GM19463 (cell line): Measurements from ENCODE around the gene CASR.

ENCODE experiments used
- ATAC-seq: cut with Tn5 transposase; IDR thresholded peaks from one replicate; pipeline ENCODE4 v1.9.1; 2021; ENCODE audit warnings: mild to moderate bottlenecking, moderate library complexity; ENCODE audit not compliant: unreplicated experiment

CASR gene

DNA sequence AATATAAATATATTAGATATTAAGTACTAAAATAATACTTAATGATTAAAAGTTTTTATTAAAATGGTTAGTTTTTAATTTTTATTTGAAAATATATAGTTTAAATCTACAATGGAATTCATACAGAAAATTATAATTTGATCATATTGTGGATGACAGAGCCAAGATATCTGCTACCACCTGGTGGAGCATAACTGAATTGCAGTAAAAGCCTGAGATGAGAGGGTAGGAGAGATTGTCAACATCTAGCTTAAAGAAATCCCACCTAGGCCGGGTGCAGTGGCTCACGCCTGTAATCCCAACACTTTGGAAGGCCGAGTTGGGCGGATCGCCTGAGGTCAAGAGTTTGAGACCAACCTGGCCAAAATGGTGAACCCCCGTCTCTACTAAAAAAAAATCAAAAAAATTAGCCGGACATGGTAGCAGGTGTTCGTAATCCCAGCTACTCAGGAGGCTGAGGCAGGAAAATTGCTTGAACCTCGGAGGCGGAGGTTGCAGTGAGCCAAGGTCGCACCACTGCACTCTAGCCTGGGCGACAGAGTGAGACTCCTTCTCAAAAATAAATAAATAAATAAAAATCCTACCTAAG, 116.5 kb downstream of the CASR start:
- ATAC-seq, result no peak

DNA sequence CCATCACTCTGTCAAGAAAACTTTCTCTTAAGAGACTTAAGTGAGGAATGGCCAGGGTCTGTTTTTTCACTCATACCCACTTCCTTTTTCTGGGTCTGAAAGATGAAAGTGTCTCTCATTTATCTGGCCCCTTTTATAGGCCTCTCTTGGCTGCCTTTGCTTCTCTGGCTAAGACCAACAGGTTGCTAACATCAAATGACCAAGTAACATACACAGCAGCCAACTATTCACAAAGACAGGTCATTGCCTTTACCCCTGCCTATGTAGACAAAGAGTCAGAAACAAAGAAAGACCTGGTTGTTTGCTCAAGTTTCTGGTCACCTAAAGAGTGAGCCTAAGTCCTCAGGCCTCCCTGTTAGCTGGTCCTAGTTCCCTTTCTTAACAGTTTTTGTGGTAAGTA, 117.6 kb downstream of the CASR start:
- ATAC-seq, result peak; percentile 34

GRCh38 chr3:122305818-122306621, 122.6 kb downstream of the CASR start:
- peak; percentile 70 for ATAC-seq

DNA sequence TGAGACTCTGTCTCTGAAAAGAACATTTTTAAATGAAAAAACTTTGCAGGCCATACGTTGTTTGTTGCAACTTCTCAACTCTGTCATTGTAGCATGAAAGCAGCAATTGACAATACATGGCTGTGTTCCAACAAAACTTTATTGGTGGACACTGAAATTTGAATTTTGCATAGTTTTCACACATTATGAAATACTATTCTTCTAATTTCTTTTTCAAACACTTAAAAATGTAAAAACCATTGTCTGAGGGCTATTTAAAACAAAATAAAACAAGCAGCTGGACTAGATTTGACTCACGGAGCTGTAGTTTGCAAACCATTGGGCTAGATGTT, 123.1 kb downstream of the CASR start:
- ATAC-seq, result no peak

GRCh38 chr3:122307094-122307687, 123.7 kb downstream of the CASR start:
- ATAC-seq, result no peak

DNA sequence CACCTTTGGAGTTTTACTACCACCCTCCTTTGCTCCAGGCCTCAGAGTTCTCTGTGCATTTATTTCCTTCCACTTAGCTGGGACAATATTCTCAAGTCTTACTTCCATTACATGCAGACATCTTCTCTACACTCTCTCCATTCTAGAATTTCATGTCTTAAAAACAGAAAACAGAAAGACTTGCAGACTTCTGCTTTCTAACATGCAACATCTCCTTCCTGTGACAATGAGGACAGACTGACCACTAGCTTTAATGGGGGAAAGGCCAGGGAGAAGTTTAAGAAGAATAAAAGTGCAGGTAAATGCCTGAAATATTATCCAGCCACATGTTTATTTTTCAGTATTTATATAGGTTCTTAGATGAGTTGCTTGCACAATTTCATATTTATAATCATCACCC, 124.5 kb downstream of the CASR start:
- ATAC-seq, result no peak

- no peak for ATAC-seq
These were observed 126.9 kb downstream of the CASR start for GRCh38 chr3:122310361-122310760.

DNA sequence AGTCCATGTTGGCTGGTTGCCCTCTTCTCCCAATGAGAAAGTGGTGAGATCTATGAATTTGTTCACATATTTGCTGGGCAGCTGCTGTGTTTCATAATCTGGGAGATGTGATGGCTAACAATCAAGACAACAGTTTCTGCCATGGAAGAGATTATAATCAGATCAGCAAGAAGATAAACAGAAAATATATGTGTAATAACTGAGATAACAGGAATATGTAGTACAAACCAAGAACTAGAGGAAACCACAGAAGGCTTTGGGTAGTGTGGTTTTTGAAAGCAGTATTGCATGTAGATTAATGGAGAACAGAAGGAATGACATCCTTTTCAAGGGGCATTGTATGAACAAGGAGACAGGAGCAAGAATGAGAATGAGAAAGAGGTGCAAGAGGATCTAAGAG, 129.4 kb downstream of the CASR start:
- ATAC-seq, result no peak

GRCh38 chr3:122313281-122313680, 129.8 kb downstream of the CASR start:
- ATAC-seq, result no peak

DNA sequence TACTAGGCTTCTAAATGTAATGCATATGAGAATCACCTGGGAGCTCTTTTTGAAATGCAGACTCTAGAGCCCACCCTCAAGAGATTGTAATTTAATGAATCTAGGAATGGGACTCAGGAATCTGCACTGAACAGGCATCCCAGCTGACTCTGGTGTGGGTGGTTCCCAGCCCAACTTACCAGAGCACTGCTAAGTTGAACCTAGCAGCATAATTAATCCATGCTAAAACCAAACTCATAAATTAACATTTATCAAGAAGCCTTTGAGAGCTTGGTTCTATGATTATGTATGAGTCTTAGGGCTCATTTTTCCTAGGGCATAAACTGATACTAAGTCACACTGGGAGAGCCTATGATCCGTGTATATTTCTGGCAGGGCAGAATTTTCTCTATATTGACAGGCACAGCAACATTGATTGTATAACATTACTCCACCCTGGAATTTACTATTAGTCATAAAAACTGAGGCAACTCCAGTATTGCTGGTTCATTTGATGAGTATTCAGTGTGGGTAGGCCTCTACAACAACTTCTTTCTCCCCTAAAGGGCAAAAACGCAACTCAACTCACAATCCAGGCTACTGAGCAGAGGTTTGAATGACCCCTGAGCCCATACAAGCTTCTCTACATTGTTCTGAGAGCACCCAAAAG, 130.9 kb downstream of the CASR start:
- no peak for ATAC-seq

DNA sequence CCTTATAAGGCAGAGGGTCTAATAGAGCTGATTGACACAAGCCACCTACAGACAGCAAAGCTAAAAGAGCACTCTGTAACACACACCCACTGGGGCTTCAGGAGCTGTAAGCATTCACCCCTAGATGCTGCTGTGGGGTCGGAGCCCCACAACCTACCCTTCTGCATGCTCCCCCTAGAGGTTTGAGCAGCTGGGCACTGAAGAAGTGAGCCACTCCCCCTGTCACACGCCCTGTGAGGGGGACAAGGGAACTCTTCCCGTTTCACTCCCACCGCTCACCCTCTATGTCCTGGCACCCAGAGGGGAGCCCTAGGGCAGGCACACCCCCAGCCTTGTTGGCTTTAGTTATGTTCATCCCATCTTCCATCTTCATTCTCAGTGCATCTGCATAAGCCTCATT, 132.2 kb downstream of the CASR start:
- no peak for ATAC-seq

- ATAC-seq, result no peak
These were observed 132.9 kb downstream of the CASR start for GRCh38 chr3:122316368-122316767.

DNA sequence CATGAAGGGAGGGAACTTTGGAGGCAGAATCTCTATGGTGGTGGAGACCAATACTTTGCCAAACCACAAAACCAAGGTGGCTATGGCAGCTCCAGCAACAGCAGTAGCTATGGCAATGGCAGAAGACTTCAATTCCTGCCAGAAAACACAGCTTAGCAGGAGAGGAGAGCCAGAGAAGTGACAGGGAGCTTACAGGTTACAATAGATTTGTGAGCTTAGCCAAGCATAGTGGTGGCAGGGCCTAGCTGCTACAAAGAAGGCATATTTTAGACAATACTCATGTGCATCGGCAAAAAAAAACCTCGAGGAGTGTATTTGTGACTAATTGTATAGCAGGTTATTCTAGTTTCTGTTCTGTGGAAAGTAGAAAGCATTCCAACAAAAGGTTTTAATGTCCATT, 135.2 kb downstream of the CASR start:
- no peak for ATAC-seq

DNA sequence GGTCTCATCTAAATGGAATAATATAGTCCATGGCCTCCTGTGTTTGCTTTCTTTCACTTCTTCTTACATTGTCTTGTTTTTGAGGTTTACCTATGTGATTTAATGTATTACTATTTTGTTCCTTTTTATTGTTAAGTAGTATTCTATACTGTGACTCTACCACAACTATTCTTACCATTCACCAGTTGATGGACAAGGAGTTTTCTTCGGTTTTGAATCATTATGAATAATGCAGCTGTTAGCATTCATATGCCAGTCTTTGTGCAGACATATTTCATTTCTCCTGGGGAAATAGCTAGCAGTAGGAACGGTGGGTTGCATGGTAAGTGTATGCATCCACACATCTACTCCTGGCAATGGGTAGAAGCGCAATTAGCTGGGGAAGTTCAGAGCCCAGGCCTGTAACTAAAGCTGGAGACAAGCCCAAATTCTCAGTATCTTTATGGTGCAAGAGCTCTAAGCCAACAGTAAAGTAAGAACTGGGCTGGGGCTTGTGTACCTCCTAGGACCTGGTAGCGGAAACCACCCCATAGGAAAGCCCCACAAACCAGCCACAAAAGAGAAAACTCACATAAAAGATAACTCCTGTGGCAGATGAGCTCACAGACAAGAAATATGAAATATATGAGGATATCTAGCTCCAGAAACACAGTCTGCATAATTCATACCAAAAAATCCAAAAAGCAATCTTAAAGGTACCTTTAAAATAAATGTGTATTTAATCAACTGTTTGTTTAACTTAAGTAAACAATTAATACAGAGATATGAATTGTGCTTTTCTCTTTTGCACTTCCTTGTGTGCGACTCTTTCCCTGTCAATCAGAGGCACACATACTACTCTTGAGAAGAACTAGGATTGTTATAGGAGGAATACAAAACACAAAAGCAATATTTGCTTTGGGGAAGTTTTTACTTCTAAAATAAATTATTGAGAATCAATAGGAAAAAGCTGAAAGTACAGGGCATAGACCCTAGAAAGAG, 138.9 kb downstream of the CASR start:
- ATAC-seq, result no peak

DNA sequence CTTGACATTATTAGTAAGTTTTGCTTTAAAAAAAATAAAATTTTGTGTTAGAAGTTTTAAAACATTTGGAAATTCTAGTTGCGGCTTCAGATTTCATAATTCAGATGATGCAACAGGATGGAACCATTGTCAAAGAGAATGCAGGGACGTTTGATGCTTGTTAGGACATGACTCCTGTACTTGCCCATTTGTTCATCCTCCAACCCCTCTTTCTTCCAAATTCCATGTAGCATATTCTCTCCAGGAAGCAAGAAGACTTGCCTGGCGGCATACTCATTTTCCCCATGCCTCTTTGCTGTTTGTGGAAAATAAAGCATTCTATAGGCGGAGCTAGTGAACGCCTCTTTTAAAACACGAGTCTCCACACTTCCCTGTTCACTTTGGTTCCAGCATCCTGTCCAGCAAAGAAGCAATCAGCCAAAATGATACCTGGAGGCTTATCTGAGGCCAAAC, 141.4 kb downstream of the CASR start, which contains the start of gene CSTA:
Gene CSTA (plus strand): TSS at position 378 of the 453 bp plus-strand sequence. CDS start 45 bp downstream, at position 423.
- ATAC-seq, result no peak

DNA sequence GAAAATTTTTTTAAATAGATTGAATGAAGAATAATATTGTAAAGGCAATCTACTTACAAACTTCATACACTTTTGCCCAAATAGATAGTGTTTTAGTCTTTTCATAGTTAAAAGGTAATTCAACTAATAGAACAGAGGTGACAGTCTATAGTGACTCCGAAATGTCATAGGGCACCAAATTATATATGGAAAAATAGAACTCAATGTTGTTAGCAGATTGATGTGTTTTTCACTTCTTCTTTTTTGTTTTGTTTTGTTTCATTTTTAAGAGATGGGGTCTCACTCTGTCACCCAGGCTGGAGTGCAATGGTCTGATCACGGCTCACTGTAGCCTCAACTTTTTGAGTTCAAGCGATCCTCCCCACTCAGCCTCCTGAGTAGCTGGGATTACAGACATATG, 142.3 kb downstream of the CASR start:
- ATAC-seq, result no peak

GRCh38 chr3:122331886-122332285, 148.4 kb downstream of the CASR start:
- ATAC-seq, result no peak

- no peak for ATAC-seq
These were observed 149.1 kb downstream of the CASR start for GRCh38 chr3:122332551-122332950.
